GM21717 (cell line): ENCODE data around the gene CASKIN1.

Experiments used
- ATAC-seq: cut with Tn5 transposase; IDR thresholded peaks from one replicate; pipeline ENCODE4 v1.9.1; 2021; ENCODE audit warnings: mild to moderate bottlenecking, moderate library complexity; ENCODE audit not compliant: unreplicated experiment

Gene CASKIN1

GRCh38 chr16:2233872-2234812, 37.7 kb upstream of the CASKIN1 start:
- ATAC-seq: no peak

- no peak for ATAC-seq
Observed at GRCh38 chr16:2233046-2233775, 36.8 kb upstream of the CASKIN1 start.

- no peak for ATAC-seq
Observed at GRCh38 chr16:2232094-2232990, 35.9 kb upstream of the CASKIN1 start.

- no peak for ATAC-seq
Observed at GRCh38 chr16:2231016-2231931, 34.9 kb upstream of the CASKIN1 start.

GRCh38 chr16:2230376-2230775, 34.0 kb upstream of the CASKIN1 start:
- no peak for ATAC-seq

GRCh38 chr16:2229632-2230250, 33.3 kb upstream of the CASKIN1 start:
- no peak for ATAC-seq

- no peak for ATAC-seq
Observed at GRCh38 chr16:2229091-2229490, 32.7 kb upstream of the CASKIN1 start.

- no peak for ATAC-seq
Observed at GRCh38 chr16:2228161-2228824, 31.9 kb upstream of the CASKIN1 start.

GRCh38 chr16:2226918-2227317, 30.5 kb upstream of the CASKIN1 start:
- no peak for ATAC-seq

- no peak for ATAC-seq
Observed at GRCh38 chr16:2226245-2226793, 29.9 kb upstream of the CASKIN1 start.

- ATAC-seq: no peak
Observed at GRCh38 chr16:2223942-2224486, 27.6 kb upstream of the CASKIN1 start.

GRCh38 chr16:2223221-2223941, 27.0 kb upstream of the CASKIN1 start, which contains the start of gene E4F1:
Gene E4F1 (plus strand): TSS chr16:2223591. CDS start chr16:2223614, 23 bp downstream.
- peak; percentile 83 for ATAC-seq

- no peak for ATAC-seq
Observed at GRCh38 chr16:2216330-2216729, 19.9 kb upstream of the CASKIN1 start.

- ATAC-seq: peak; percentile 70
Observed at GRCh38 chr16:2214719-2214968, 18.2 kb upstream of the CASKIN1 start, which contains the start of gene PGP. Gene PGP (minus strand): TSS chr16:2214840. CDS start chr16:2214777, 63 bp downstream.

- ATAC-seq: peak; percentile 13
Observed at GRCh38 chr16:2213817-2214718, 17.7 kb upstream of the CASKIN1 start.
